Measurements from ENCODE around the gene MIPEP.

The MIPEP gene

GRCh38 chr13:23716401-23716800 lies 172.8 kb downstream of the MIPEP start:
- no peak for DNase-seq
- Mint-ChIP-seq H3K27ac (no peak overlapping the region), H3K9me3 (peaks cover 35% of the 10 kb centered on the region), H3K27me3 (ENCODE audit: low read depth, poor library complexity) (no peaks in the 10 kb centered on the region), H3K4me3 (no peak overlapping the region), H3K4me1 (no peaks in the 10 kb centered on the region), H3K36me3 (ENCODE audit: low read depth) (peaks cover 18% of the 10 kb centered on the region)
- TF ChIP-seq, protein P1, sequence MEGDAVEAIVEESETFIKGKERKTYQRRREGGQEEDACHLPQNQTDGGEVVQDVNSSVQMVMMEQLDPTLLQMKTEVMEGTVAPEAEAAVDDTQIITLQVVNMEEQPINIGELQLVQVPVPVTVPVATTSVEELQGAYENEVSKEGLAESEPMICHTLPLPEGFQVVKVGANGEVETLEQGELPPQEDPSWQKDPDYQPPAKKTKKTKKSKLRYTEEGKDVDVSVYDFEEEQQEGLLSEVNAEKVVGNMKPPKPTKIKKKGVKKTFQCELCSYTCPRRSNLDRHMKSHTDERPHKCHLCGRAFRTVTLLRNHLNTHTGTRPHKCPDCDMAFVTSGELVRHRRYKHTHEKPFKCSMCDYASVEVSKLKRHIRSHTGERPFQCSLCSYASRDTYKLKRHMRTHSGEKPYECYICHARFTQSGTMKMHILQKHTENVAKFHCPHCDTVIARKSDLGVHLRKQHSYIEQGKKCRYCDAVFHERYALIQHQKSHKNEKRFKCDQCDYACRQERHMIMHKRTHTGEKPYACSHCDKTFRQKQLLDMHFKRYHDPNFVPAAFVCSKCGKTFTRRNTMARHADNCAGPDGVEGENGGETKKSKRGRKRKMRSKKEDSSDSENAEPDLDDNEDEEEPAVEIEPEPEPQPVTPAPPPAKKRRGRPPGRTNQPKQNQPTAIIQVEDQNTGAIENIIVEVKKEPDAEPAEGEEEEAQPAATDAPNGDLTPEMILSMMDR (IDR thresholded peaks at IDR 0.05) = no peak

DNA sequence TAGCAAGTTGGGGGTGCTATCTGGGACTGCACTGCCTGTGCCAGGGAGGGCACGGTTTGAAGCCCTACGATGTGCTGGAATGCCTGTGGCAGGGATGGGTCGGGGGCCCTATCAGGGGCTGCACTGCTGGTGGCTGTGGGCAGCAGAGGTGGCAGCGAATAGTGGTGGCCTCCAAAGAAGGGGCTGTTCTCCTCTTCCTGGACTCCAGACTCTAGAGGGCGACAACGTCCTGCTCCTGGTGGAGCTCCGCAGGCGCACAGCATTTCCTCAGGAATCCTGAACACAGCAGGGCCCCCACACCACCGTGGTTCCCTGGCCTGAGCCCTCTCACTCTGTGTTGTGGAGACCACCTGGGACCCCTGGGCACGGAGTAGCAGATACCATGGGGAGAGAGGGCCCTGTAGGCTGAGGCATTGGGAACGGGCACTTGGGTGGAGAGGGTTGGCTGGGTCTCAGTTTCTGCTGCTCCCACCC lies 173.4 kb downstream of the MIPEP start:
- TF ChIP-seq, protein P1 (IDR thresholded peaks at IDR 0.05) = no peak
- Mint-ChIP-seq H3K4me1 (no peaks in the 10 kb centered on the region), H3K4me3 (no peak overlapping the region), H3K9me3 (peaks cover 38% of the 10 kb centered on the region), H3K27ac (no peak overlapping the region), H3K36me3 (ENCODE audit: low read depth) (peaks cover 18% of the 10 kb centered on the region), H3K27me3 (ENCODE audit: low read depth, poor library complexity) (no peaks in the 10 kb centered on the region)
- DNase-seq = peak; percentile 20

DNA sequence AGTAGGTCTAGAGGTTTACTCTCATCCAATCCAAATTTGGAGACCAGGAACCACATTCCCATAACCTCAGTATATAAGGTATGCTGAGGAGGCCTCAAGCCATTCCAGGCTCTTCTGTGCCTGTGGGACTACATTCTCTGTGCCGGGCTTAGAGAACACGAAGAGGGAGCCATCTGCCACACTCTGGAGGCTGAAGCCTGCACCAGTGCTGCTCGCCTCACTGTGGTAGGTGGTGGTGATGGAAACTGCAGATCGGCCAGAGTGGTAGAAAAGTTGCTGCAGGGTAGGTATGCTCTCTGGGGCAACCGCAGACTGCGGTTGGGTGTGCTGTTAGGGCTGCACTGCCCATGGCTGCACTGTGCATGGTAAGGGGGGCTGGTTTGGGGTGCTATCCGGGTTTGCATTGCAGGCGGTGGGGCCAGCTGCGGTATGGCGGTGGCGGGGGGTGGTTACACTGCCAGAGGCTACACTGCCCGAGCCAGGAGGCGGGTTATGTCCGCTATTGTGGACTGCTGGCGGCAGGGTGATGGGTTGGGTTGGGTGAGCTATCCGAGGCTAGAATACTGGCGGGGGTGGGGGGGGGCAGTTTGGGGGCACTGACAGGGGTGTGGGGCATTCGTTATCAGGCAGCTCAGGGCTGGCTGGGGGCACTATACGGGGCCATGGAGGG lies 174.0 kb downstream of the MIPEP start:
- TF ChIP-seq, protein P1 (IDR thresholded peaks at IDR 0.05) = no peak

GRCh38 chr13:23714672-23715071 lies 174.5 kb downstream of the MIPEP start:
- Mint-ChIP-seq H3K4me3 (no peak overlapping the region), H3K4me1 (no peaks in the 10 kb centered on the region), H3K36me3 (ENCODE audit: low read depth) (peaks cover 18% of the 10 kb centered on the region), H3K27ac (no peak overlapping the region), H3K27me3 (ENCODE audit: low read depth, poor library complexity) (no peaks in the 10 kb centered on the region), H3K9me3 (peaks cover 34% of the 10 kb centered on the region)
- TF ChIP-seq, protein P1 (IDR thresholded peaks at IDR 0.05) = no peak
- no peak for DNase-seq

More for the DNA sequence above, 174.0 kb downstream of the MIPEP start:
- DNase-seq = no peak
- no peaks in the 10 kb centered on the region for H3K27me3 Mint-ChIP-seq (ENCODE audit: low read depth, poor library complexity)
- H3K36me3 Mint-ChIP-seq (ENCODE audit: low read depth) = peaks cover 18% of the 10 kb centered on the region
- H3K4me1 Mint-ChIP-seq = no peaks in the 10 kb centered on the region
- no peak overlapping the region for H3K27ac Mint-ChIP-seq
- peaks cover 37% of the 10 kb centered on the region for H3K9me3 Mint-ChIP-seq
- H3K4me3 Mint-ChIP-seq = no peak overlapping the region

GRCh38 chr13:23711355-23711754 lies 177.8 kb downstream of the MIPEP start:
- Mint-ChIP-seq H3K9me3 (peaks cover 34% of the 10 kb centered on the region), H3K4me3 (no peak overlapping the region), H3K27me3 (ENCODE audit: low read depth, poor library complexity) (no peaks in the 10 kb centered on the region), H3K36me3 (ENCODE audit: low read depth) (peaks cover 18% of the 10 kb centered on the region), H3K4me1 (peaks cover 4% of the 10 kb centered on the region), H3K27ac (no peak overlapping the region)
- TF ChIP-seq, protein P1 (IDR thresholded peaks at IDR 0.05) = no peak
- DNase-seq = no peak

DNA sequence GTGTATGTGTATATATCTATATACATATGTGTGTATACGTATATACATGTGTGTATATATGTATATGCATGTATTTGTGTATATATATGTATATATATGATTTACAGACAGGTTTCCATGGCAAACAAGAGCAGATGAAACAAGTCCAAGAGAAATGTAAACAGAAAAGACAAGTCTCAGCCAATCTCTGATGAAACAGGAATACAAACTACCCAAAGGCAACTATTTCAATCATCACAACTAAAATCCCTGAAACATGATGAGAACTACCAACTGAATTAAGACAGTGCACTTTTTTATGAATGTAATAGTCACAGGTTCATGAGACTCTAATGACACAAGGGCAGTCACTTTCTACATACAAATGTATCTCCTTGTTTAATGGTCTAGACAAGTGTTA lies 178.8 kb downstream of the MIPEP start:
- Mint-ChIP-seq H3K27ac (no peak overlapping the region), H3K4me1 (peaks cover 14% of the 10 kb centered on the region), H3K36me3 (ENCODE audit: low read depth) (peaks cover 18% of the 10 kb centered on the region), H3K27me3 (ENCODE audit: low read depth, poor library complexity) (no peaks in the 10 kb centered on the region), H3K9me3 (peaks cover 34% of the 10 kb centered on the region), H3K4me3 (no peak overlapping the region)
- no peak for DNase-seq
- TF ChIP-seq, protein P1 (IDR thresholded peaks at IDR 0.05) = no peak

Data from nephron progenitor cell (in vitro differentiated cells).